Adipocyte (in vitro differentiated cells): ENCODE measurements around the gene EPN1.

Experiments
- DNase-seq: peaks from one replicate; pipeline ENCODE4 v3.0.0-alpha.2; 2015; ENCODE audit warnings: low read depth
- H3K27me3 ChIP-seq: replicated peaks from 2 replicates; pipeline ENCODE4 v1.7.0; 2013; ENCODE audit warnings: mild to moderate bottlenecking, low read length, moderate library complexity; ENCODE audit not compliant: control insufficient read depth, insufficient read depth
- H3K36me3 ChIP-seq: 2 replicates; pipeline ENCODE4 v1.7.0; 2013; ENCODE audit warnings: low read length, mild to moderate bottlenecking, moderate library complexity; ENCODE audit not compliant: control insufficient read depth, insufficient read depth, severe bottlenecking
- H3K4me1 ChIP-seq: 2 replicates; pipeline ENCODE4 v1.7.0; 2013; ENCODE audit warnings: mild to moderate bottlenecking, low read length, moderate library complexity; ENCODE audit not compliant: control insufficient read depth, insufficient read depth
- H3K4me3 ChIP-seq: 2 replicates; pipeline ENCODE4 v1.7.0; 2013; ENCODE audit warnings: mild to moderate bottlenecking, low read length, moderate library complexity
- H3K9ac ChIP-seq: 2 replicates; pipeline ENCODE4 v1.7.0; 2013; ENCODE audit warnings: mild to moderate bottlenecking, low read length, moderate library complexity
- H3K9me3 ChIP-seq: 2 replicates; pipeline ENCODE4 v1.7.0; 2013; ENCODE audit warnings: mild to moderate bottlenecking, low read length, moderate library complexity; ENCODE audit not compliant: control insufficient read depth

Gene EPN1

GRCh38 chr19:55648585-55649267, 26.3 kb upstream of the EPN1 start:
- H3K36me3 ChIP-seq = peaks cover 17% of the 10 kb centered on the region
- peak overlapping the region; percentile 95 for H3K9ac ChIP-seq
- H3K4me1 ChIP-seq = peaks cover 30% of the 10 kb centered on the region
- no peaks in the 10 kb centered on the region for H3K27me3 ChIP-seq
- no peak for DNase-seq
- H3K9me3 ChIP-seq = no peaks in the 10 kb centered on the region
- H3K4me3 ChIP-seq = peak overlapping the region; percentile 89

- peaks cover 16% of the 10 kb centered on the region for H3K36me3 ChIP-seq
- H3K9me3 ChIP-seq = no peaks in the 10 kb centered on the region
- H3K4me1 ChIP-seq = peaks cover 26% of the 10 kb centered on the region
- H3K27me3 ChIP-seq = no peaks in the 10 kb centered on the region
- peak overlapping the region; percentile 89 for H3K4me3 ChIP-seq
- DNase-seq = no peak
- peak overlapping the region; percentile 95 for H3K9ac ChIP-seq
These were observed 25.5 kb upstream of the EPN1 start for GRCh38 chr19:55649268-55650125.

GRCh38 chr19:55650126-55650557, 24.9 kb upstream of the EPN1 start:
- Histone ChIP-seq H3K4me1 (peaks cover 19% of the 10 kb centered on the region), H3K27me3 (no peaks in the 10 kb centered on the region)

GRCh38 chr19:55650602-55651230, 24.3 kb upstream of the EPN1 start:
- Histone ChIP-seq H3K36me3 (peaks cover 4% of the 10 kb centered on the region), H3K9ac (no peak overlapping the region)
- no peak for DNase-seq

More at GRCh38 chr19:55650126-55650557, 24.9 kb upstream of the EPN1 start:
- Histone ChIP-seq H3K9ac (no peak overlapping the region), H3K9me3 (no peaks in the 10 kb centered on the region), H3K36me3 (peaks cover 10% of the 10 kb centered on the region), H3K4me3 (no peak overlapping the region)
- no peak for DNase-seq

GRCh38 chr19:55651236-55651635, 23.8 kb upstream of the EPN1 start:
- Histone ChIP-seq H3K36me3 (peaks cover 4% of the 10 kb centered on the region), H3K4me1 (peaks cover 24% of the 10 kb centered on the region), H3K27me3 (no peaks in the 10 kb centered on the region), H3K4me3 (no peak overlapping the region), H3K9me3 (no peaks in the 10 kb centered on the region), H3K9ac (no peak overlapping the region)
- no peak for DNase-seq

More at GRCh38 chr19:55650602-55651230, 24.3 kb upstream of the EPN1 start:
- H3K4me1 ChIP-seq = peaks cover 19% of the 10 kb centered on the region
- no peaks in the 10 kb centered on the region for H3K27me3 ChIP-seq
- H3K9me3 ChIP-seq = no peaks in the 10 kb centered on the region
- H3K4me3 ChIP-seq = no peak overlapping the region

GRCh38 chr19:55652311-55653128, 22.5 kb upstream of the EPN1 start:
- H3K4me3 ChIP-seq = no peak overlapping the region
- no peak for DNase-seq
- H3K4me1 ChIP-seq = peaks cover 31% of the 10 kb centered on the region

GRCh38 chr19:55653651-55654322, 21.2 kb upstream of the EPN1 start:
- Histone ChIP-seq H3K4me1 (peaks cover 37% of the 10 kb centered on the region), H3K4me3 (peak overlapping the region; percentile 94), H3K27me3 (no peaks in the 10 kb centered on the region), H3K9me3 (no peaks in the 10 kb centered on the region), H3K36me3 (peaks cover 4% of the 10 kb centered on the region), H3K9ac (peak overlapping the region; percentile 100)
- DNase-seq = peak; percentile 99

More at GRCh38 chr19:55652311-55653128, 22.5 kb upstream of the EPN1 start:
- Histone ChIP-seq H3K36me3 (peaks cover 4% of the 10 kb centered on the region), H3K9ac (no peak overlapping the region), H3K9me3 (no peaks in the 10 kb centered on the region), H3K27me3 (no peaks in the 10 kb centered on the region)

GRCh38 chr19:55654323-55654867, 20.6 kb upstream of the EPN1 start:
- peaks cover 4% of the 10 kb centered on the region for H3K36me3 ChIP-seq
- DNase-seq = peak; percentile 100

GRCh38 chr19:55654868-55655647, 20.0 kb upstream of the EPN1 start, which contains the start of gene U2AF2:
U2AF2 (plus strand) TSS chr19:55655035; CDS start chr19:55655105, 70 bp downstream.
- peaks cover 33% of the 10 kb centered on the region for H3K4me1 ChIP-seq
- peak; percentile 98 for DNase-seq
- H3K27me3 ChIP-seq = no peaks in the 10 kb centered on the region
- H3K4me3 ChIP-seq = peak within 1 kb of the TSS; percentile 94
- H3K36me3 ChIP-seq = peaks cover 4% of the 10 kb centered on the region
- peak within 1 kb of the TSS; percentile 100 for H3K9ac ChIP-seq
- H3K9me3 ChIP-seq = no peaks in the 10 kb centered on the region

More at GRCh38 chr19:55654323-55654867, 20.6 kb upstream of the EPN1 start:
- Histone ChIP-seq H3K4me3 (peak overlapping the region; percentile 94), H3K9me3 (no peaks in the 10 kb centered on the region), H3K9ac (peak overlapping the region; percentile 100), H3K27me3 (no peaks in the 10 kb centered on the region), H3K4me1 (peaks cover 34% of the 10 kb centered on the region)
